Activated naive CD4-positive, alpha-beta T cell treated with anti-CD3 and anti-CD28 coated beads, Interleukin-2, amount 50 U/mL, for 24 hours (primary cell): Measurements from ENCODE around the gene SELPLG.
"Not testable (repeated sequence)": the region's sequence is repeated elsewhere in the genome, so short reads cannot be mapped to it uniquely, and the experiment has no call there.

Source experiments
- H3K27ac Mint-ChIP-seq: one replicate; pipeline ENCODE4 v1.8.0; 2021; ENCODE audit warnings: mild to moderate bottlenecking, mixed read lengths
- H3K27me3 Mint-ChIP-seq: one replicate; pipeline ENCODE4 v1.8.0; 2021; ENCODE audit warnings: mixed read lengths
- H3K36me3 Mint-ChIP-seq: one replicate; pipeline ENCODE4 v1.8.0; 2021; ENCODE audit warnings: mixed read lengths
- H3K4me1 Mint-ChIP-seq: one replicate; pipeline ENCODE4 v1.8.0; 2021; ENCODE audit warnings: mixed read lengths
- H3K4me3 Mint-ChIP-seq: one replicate; pipeline ENCODE4 v1.8.0; 2021; ENCODE audit warnings: mild to moderate bottlenecking, mixed read lengths
- H3K9me3 Mint-ChIP-seq: one replicate; pipeline ENCODE4 v1.8.0; 2021; ENCODE audit warnings: mixed read lengths

The SELPLG gene

DNA sequence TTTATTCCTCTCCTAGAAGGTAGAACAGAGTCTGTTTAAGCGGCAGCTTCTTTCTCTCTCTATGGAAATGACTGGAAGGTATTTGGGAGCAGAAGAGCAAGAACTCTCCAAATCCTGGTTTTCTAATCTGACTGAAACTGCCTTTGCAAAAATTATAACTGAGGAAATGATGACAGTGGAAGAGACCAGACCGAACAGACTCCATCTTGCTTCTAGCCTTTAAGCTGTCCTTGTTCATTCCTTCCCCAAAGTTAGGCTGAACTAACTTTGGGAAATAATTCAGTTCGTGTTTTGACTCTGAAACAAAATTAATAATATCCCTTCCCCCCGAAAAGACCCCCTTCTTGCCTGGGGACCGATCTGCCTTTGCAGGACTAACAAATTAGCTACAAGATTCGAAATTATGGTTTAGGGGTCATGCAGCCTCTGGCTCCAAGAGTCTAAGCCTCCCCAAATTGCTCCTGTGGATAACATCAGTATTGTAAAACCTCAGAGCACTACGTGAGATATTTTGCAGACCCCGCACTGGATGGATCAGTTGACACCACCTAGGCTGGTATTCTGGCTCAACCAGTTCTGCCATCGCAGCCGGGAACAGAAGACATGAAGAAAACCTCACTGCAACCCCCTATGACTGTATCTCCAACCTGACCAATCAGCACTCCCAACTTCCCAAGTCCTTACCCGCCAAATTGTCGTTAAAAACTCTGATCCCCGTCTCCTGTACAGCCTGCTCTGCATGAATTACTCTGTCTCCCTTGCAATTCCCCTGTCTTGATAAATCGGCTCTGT, 14.1 kb downstream of the SELPLG start:
- Mint-ChIP-seq H3K9me3 (no peaks in the 10 kb centered on the region), H3K4me1 (peaks cover 56% of the 10 kb centered on the region), H3K36me3 (peaks cover 15% of the 10 kb centered on the region), H3K27me3 (no peaks in the 10 kb centered on the region), H3K4me3 (no peak overlapping the region), H3K27ac (peak overlapping the region; percentile 70)

- Mint-ChIP-seq H3K36me3 (peaks cover 15% of the 10 kb centered on the region), H3K27ac (peak overlapping the region; percentile 88), H3K4me1 (peaks cover 56% of the 10 kb centered on the region)
- not testable (repeated sequence) for H3K9me3 Mint-ChIP-seq, H3K4me3 Mint-ChIP-seq, H3K27me3 Mint-ChIP-seq
These were observed 14.8 kb downstream of the SELPLG start for GRCh38 chr12:108618953-108619274.

GRCh38 chr12:108618079-108618952, 15.4 kb downstream of the SELPLG start:
- peak overlapping the region; percentile 88 for H3K27ac Mint-ChIP-seq
- H3K9me3 Mint-ChIP-seq = no peaks in the 10 kb centered on the region
- no peaks in the 10 kb centered on the region for H3K27me3 Mint-ChIP-seq
- H3K4me1 Mint-ChIP-seq = peaks cover 56% of the 10 kb centered on the region
- peak overlapping the region; percentile 11 for H3K4me3 Mint-ChIP-seq
- peaks cover 11% of the 10 kb centered on the region for H3K36me3 Mint-ChIP-seq

GRCh38 chr12:108616941-108617858, 16.5 kb downstream of the SELPLG start:
- no peaks in the 10 kb centered on the region for H3K9me3 Mint-ChIP-seq
- H3K36me3 Mint-ChIP-seq = peaks cover 9% of the 10 kb centered on the region
- H3K27ac Mint-ChIP-seq = peak overlapping the region; percentile 96
- H3K27me3 Mint-ChIP-seq = no peaks in the 10 kb centered on the region
- H3K4me3 Mint-ChIP-seq = peak overlapping the region; percentile 76
- H3K4me1 Mint-ChIP-seq = peaks cover 53% of the 10 kb centered on the region

- no peaks in the 10 kb centered on the region for H3K27me3 Mint-ChIP-seq
- H3K4me3 Mint-ChIP-seq = no peak overlapping the region
- H3K27ac Mint-ChIP-seq = peak overlapping the region; percentile 96
- no peaks in the 10 kb centered on the region for H3K9me3 Mint-ChIP-seq
- H3K36me3 Mint-ChIP-seq = peaks cover 7% of the 10 kb centered on the region
- H3K4me1 Mint-ChIP-seq = peaks cover 53% of the 10 kb centered on the region
These were observed 17.3 kb downstream of the SELPLG start for GRCh38 chr12:108616359-108616758.

- Mint-ChIP-seq H3K36me3 (peaks cover 6% of the 10 kb centered on the region), H3K27ac (no peak overlapping the region), H3K4me1 (peaks cover 49% of the 10 kb centered on the region)
These were observed 17.8 kb downstream of the SELPLG start for GRCh38 chr12:108615918-108616317.

GRCh38 chr12:108614639-108615038, 19.1 kb downstream of the SELPLG start:
- peak overlapping the region; percentile 14 for H3K27ac Mint-ChIP-seq
- peaks cover 6% of the 10 kb centered on the region for H3K36me3 Mint-ChIP-seq
- H3K4me3 Mint-ChIP-seq = no peak overlapping the region
- peaks cover 43% of the 10 kb centered on the region for H3K4me1 Mint-ChIP-seq
- H3K9me3 Mint-ChIP-seq = no peaks in the 10 kb centered on the region
- no peaks in the 10 kb centered on the region for H3K27me3 Mint-ChIP-seq

More at GRCh38 chr12:108615918-108616317, 17.8 kb downstream of the SELPLG start:
- Mint-ChIP-seq H3K27me3 (no peaks in the 10 kb centered on the region), H3K9me3 (no peaks in the 10 kb centered on the region), H3K4me3 (no peak overlapping the region)

DNA sequence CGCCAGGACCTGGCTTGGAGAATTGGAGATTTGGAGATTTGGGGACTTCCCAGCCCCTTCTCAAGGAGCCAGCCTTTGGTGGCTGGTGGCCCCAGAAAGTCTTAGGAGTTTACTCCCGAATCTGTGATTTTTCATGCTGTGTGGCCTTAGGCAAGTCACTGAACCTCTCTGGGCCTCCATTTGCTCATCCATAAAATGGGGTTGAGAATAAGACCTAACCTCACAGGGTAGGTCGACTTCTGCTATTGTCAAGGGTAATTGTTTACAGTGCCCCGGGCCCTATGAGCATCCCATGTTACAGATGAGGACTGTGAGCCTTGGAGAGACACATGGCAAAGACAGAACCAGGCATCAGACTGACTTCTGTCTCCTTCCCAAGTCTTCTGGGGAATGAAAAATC, 19.7 kb downstream of the SELPLG start:
- H3K9me3 Mint-ChIP-seq = no peaks in the 10 kb centered on the region
- peaks cover 6% of the 10 kb centered on the region for H3K36me3 Mint-ChIP-seq
- H3K27ac Mint-ChIP-seq = peak overlapping the region; percentile 14
- H3K4me1 Mint-ChIP-seq = peaks cover 38% of the 10 kb centered on the region
- H3K4me3 Mint-ChIP-seq = no peak overlapping the region
- no peaks in the 10 kb centered on the region for H3K27me3 Mint-ChIP-seq

DNA sequence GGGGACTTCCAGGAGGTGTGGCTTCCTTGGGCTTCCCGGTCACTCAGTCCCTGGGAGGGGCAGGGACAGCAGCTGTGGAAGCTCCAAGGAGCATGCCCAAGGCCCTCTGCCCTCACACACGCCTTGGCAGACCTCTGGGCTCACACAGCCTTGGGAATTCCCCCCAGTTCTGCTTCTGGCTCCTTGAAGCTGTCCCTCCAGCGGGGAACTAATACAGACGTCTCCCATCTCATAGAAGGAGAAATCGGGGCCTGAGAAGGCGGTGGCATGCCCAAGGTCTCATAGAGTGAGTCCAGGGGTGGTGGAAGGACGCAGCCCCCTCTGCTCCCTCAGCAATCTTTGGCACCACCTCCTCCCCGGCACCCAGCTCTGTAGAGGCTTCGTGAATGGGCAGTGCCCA, 20.1 kb downstream of the SELPLG start:
- no peak overlapping the region for H3K4me3 Mint-ChIP-seq
- peaks cover 6% of the 10 kb centered on the region for H3K36me3 Mint-ChIP-seq
- no peak overlapping the region for H3K27ac Mint-ChIP-seq

GRCh38 chr12:108612788-108613282, 20.9 kb downstream of the SELPLG start:
- H3K4me3 Mint-ChIP-seq = no peak overlapping the region
- no peak overlapping the region for H3K27ac Mint-ChIP-seq
- no peaks in the 10 kb centered on the region for H3K27me3 Mint-ChIP-seq
- H3K4me1 Mint-ChIP-seq = peaks cover 28% of the 10 kb centered on the region
- peaks cover 6% of the 10 kb centered on the region for H3K36me3 Mint-ChIP-seq
- H3K9me3 Mint-ChIP-seq = no peaks in the 10 kb centered on the region

More for the DNA sequence above, 20.1 kb downstream of the SELPLG start:
- Mint-ChIP-seq H3K4me1 (peaks cover 35% of the 10 kb centered on the region), H3K9me3 (no peaks in the 10 kb centered on the region), H3K27me3 (no peaks in the 10 kb centered on the region)

DNA sequence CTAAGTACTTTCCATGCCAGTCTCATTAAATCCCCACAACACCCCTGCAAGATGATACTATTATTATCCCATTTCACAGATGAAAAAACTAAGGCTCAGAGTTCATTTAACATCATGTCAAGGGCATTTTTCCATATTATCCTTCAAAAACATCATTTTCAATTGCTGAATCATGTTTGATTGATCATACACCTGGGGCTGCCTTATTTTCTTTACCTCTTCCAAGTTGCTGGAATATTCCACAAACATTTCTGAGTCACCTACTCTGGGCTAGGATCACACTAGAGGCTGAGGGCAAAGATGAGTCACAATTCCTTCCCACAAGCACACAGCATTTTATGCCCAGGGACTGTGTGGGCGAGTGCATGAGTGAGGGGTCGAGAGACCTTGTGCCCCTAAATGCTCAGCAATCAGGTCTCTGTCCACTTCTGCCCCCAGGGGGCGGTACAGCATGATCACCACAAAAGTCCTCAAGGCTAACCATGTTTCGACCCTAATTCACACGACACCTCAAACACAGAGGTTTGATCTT, 21.7 kb downstream of the SELPLG start:
- H3K4me1 Mint-ChIP-seq = peaks cover 19% of the 10 kb centered on the region
- no peak overlapping the region for H3K27ac Mint-ChIP-seq
- H3K4me3 Mint-ChIP-seq = no peak overlapping the region
- H3K27me3 Mint-ChIP-seq = no peaks in the 10 kb centered on the region
- H3K36me3 Mint-ChIP-seq = peaks cover 3% of the 10 kb centered on the region
- H3K9me3 Mint-ChIP-seq = no peaks in the 10 kb centered on the region

GRCh38 chr12:108610856-108611605, 22.7 kb downstream of the SELPLG start:
- Mint-ChIP-seq H3K9me3 (no peaks in the 10 kb centered on the region), H3K4me1 (peaks cover 10% of the 10 kb centered on the region), H3K36me3 (no peaks in the 10 kb centered on the region), H3K4me3 (no peak overlapping the region), H3K27me3 (no peaks in the 10 kb centered on the region), H3K27ac (no peak overlapping the region)

DNA sequence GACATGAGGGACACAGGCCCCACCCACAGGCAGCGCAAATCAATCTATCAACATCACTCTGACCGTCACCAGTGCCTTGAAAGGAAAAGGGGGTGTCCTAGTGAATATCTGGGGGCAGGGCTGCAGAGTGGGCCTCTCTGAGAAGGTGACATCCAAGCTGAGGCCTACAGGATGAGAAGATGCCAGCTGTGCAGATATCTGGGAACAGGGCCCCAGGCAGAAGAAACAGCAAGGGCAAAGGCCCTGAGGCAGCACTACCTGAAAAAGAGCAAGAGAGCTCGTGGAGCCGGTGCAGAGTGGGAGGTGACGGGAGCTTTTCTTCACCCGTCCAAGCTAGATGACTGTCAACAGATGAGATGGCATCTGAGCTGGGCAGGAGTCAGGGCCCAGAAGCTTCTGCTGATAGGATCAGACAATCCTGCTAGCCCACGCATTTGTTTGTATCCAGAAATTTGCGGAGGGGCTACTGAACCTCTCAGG, 23.3 kb downstream of the SELPLG start:
- Mint-ChIP-seq H3K27me3 (no peaks in the 10 kb centered on the region), H3K4me1 (peaks cover 9% of the 10 kb centered on the region), H3K9me3 (no peaks in the 10 kb centered on the region), H3K4me3 (no peak overlapping the region), H3K36me3 (no peaks in the 10 kb centered on the region), H3K27ac (no peak overlapping the region)

- no peaks in the 10 kb centered on the region for H3K36me3 Mint-ChIP-seq
- peaks cover 9% of the 10 kb centered on the region for H3K4me1 Mint-ChIP-seq
- H3K27me3 Mint-ChIP-seq = no peaks in the 10 kb centered on the region
- H3K4me3 Mint-ChIP-seq = no peak overlapping the region
- no peak overlapping the region for H3K27ac Mint-ChIP-seq
- H3K9me3 Mint-ChIP-seq = no peaks in the 10 kb centered on the region
These were observed 24.0 kb downstream of the SELPLG start for GRCh38 chr12:108609537-108610335.
